H9 (cell line): ENCODE results near the gene HIPK2. TPM values are rescaled to one million over a fixed set of nuclear protein-coding genes. Genes with fewer than 3 reads are reported as not detected.
A peak's percentile ranks its signal among the peaks of the same experiment; 100 is the strongest.

Experiments
- DNase-seq: peaks from one replicate; pipeline ENCODE4 v3.0.0-alpha.2; 2017
- H2AFZ ChIP-seq: one replicate; pipeline ENCODE4 v1.6.1; 2013; ENCODE audit warnings: mild to moderate bottlenecking, low read length, control low read depth, moderate library complexity
- H2AK5ac ChIP-seq: 2 replicates; pipeline ENCODE4 v1.6.1; 2013; ENCODE audit warnings: low read length, control low read depth, mixed read lengths; ENCODE audit not compliant: insufficient read length
- H2BK120ac ChIP-seq: one replicate; pipeline ENCODE4 v1.6.1; 2013; ENCODE audit warnings: low read depth, mild to moderate bottlenecking, low read length, control low read depth, inconsistent platforms; ENCODE audit not compliant: poor library complexity, severe bottlenecking
- H2BK12ac ChIP-seq: 2 replicates; pipeline ENCODE4 v1.6.1; 2013; ENCODE audit warnings: low read length, control low read depth, mixed read lengths, low read depth; ENCODE audit not compliant: insufficient read length
- H2BK15ac ChIP-seq: 2 replicates; pipeline ENCODE4 v1.6.1; 2013; ENCODE audit warnings: low read depth, low read length, control low read depth
- H2BK20ac ChIP-seq: one replicate; pipeline ENCODE4 v1.6.1; 2013; ENCODE audit warnings: low read depth, mild to moderate bottlenecking, low read length, control low read depth, inconsistent platforms; ENCODE audit not compliant: poor library complexity, severe bottlenecking
- H2BK5ac ChIP-seq: 2 replicates; pipeline ENCODE4 v1.6.1; 2013; ENCODE audit warnings: low read length, control low read depth, mixed read lengths; ENCODE audit not compliant: insufficient read length
- H3K14ac ChIP-seq: 2 replicates; pipeline ENCODE4 v1.6.1; 2013; ENCODE audit warnings: low read length, control low read depth; ENCODE audit not compliant: insufficient read depth
- H3K18ac ChIP-seq: 2 replicates; pipeline ENCODE4 v1.6.1; 2013; ENCODE audit warnings: low read depth, mild to moderate bottlenecking, mixed read lengths, low read length, control low read depth; ENCODE audit not compliant: insufficient read length
- H3K23ac ChIP-seq: 2 replicates; pipeline ENCODE4 v1.6.1; 2013; ENCODE audit warnings: low read length, control low read depth, mixed read lengths, low read depth; ENCODE audit not compliant: insufficient read length
- H3K23me2 ChIP-seq: 2 replicates; pipeline ENCODE4 v1.6.1; 2013; ENCODE audit warnings: low read depth, mild to moderate bottlenecking, mixed read lengths, low read length, control low read depth; ENCODE audit not compliant: insufficient read length, poor library complexity, severe bottlenecking
- H3K27ac ChIP-seq: 2 replicates; pipeline ENCODE4 v1.5.1; 2013; ENCODE audit warnings: low read length, control low read depth, mixed read lengths, low read depth; ENCODE audit not compliant: insufficient read length
- H3K27me3 ChIP-seq: 2 replicates; pipeline ENCODE4 v1.6.1; 2013; ENCODE audit warnings: low read length, control low read depth, inconsistent platforms; ENCODE audit not compliant: insufficient read depth
- H3K4ac ChIP-seq: 2 replicates; pipeline ENCODE4 v1.6.1; 2013; ENCODE audit warnings: low read depth, mild to moderate bottlenecking, control low read depth, inconsistent platforms, low read length, moderate library complexity
- H3K4me1 ChIP-seq: 2 replicates; pipeline ENCODE4 v1.6.1; 2013; ENCODE audit warnings: low read length, control low read depth, inconsistent platforms; ENCODE audit not compliant: insufficient read depth
- H3K4me2 ChIP-seq: 2 replicates; pipeline ENCODE4 v1.6.1; 2013; ENCODE audit warnings: low read length, control low read depth, mixed read lengths; ENCODE audit not compliant: insufficient read length, insufficient read depth
- H3K56ac ChIP-seq: 2 replicates; pipeline ENCODE4 v1.6.1; 2013; ENCODE audit warnings: low read depth, mild to moderate bottlenecking, mixed read lengths, low read length, control low read depth; ENCODE audit not compliant: insufficient read length
- H3K79me1 ChIP-seq: 2 replicates; pipeline ENCODE4 v1.6.1; 2013; ENCODE audit warnings: low read depth, mild to moderate bottlenecking, moderate library complexity, low read length, control low read depth, inconsistent platforms; ENCODE audit not compliant: insufficient read depth, poor library complexity, severe bottlenecking
- H3K79me2 ChIP-seq: 2 replicates; pipeline ENCODE4 v1.6.1; 2013; ENCODE audit warnings: low read length, control low read depth, inconsistent platforms; ENCODE audit not compliant: insufficient read depth
- H3K9ac ChIP-seq: 2 replicates; pipeline ENCODE4 v1.6.1; 2013; ENCODE audit warnings: low read length, control low read depth, mixed read lengths; ENCODE audit not compliant: insufficient read length; ENCODE audit errors: extremely low read depth
- H3K9me3 ChIP-seq: one replicate; pipeline ENCODE4 v1.6.1; 2013; ENCODE audit warnings: low read depth, low read length, inconsistent platforms; ENCODE audit not compliant: control insufficient read depth
- H3T11ph ChIP-seq: one replicate; pipeline ENCODE4 v1.6.1; 2013; ENCODE audit warnings: mild to moderate bottlenecking, low read length, control low read depth, inconsistent platforms
- H4K20me1 ChIP-seq: one replicate; pipeline ENCODE4 v1.6.1; 2013; ENCODE audit not compliant: control insufficient read depth, insufficient read length, insufficient read depth
- H4K5ac ChIP-seq: 2 replicates; pipeline ENCODE4 v1.6.1; 2013; ENCODE audit warnings: low read depth, mild to moderate bottlenecking, mixed read lengths, low read length, control low read depth; ENCODE audit not compliant: insufficient read length
- H4K8ac ChIP-seq: replicated peaks from 2 replicates; pipeline ENCODE4 v1.6.1; 2013; ENCODE audit warnings: low read length, control low read depth, mixed read lengths, low read depth; ENCODE audit not compliant: insufficient read length
- H4K91ac ChIP-seq: 2 replicates; pipeline ENCODE4 v1.6.1; 2013; ENCODE audit warnings: low read depth, mild to moderate bottlenecking, moderate library complexity, mixed read lengths, low read length, control low read depth; ENCODE audit not compliant: insufficient read length
- H3K27ac Mint-ChIP-seq, 3 experiments: 2 replicates in 2 of 3; 3 replicates in 1 of 3; pipeline ENCODE4 v1.8.0; 2020 to 2021; ENCODE audit warnings: mixed read lengths in 3 of 3, mild to moderate bottlenecking in 1 of 3, moderate library complexity in 1 of 3
- H3K27me3 Mint-ChIP-seq: 2 replicates; pipeline ENCODE4 v1.8.0; 2021; ENCODE audit warnings: low read depth, mild to moderate bottlenecking, moderate library complexity, mixed read lengths
- H3K36me3 Mint-ChIP-seq, 3 experiments: 2 replicates in 2 of 3; 3 replicates in 1 of 3; pipeline ENCODE4 v1.8.0; 2020 to 2021; ENCODE audit warnings: low read depth in 3 of 3, mixed read lengths in 3 of 3; ENCODE audit not compliant: insufficient read depth in 1 of 3
- H3K4me1 Mint-ChIP-seq, 2 experiments: 2 replicates each; pipeline ENCODE4 v1.8.0; 2020; ENCODE audit warnings: mixed read lengths in 2 of 2
- H3K4me3 Mint-ChIP-seq, 2 experiments: 2 replicates in 1 of 2; 3 replicates in 1 of 2; pipeline ENCODE4 v1.8.0; 2020 to 2021; ENCODE audit warnings: mild to moderate bottlenecking in 2 of 2, mixed read lengths in 2 of 2, moderate library complexity in 1 of 2
- H3K9me3 Mint-ChIP-seq, 2 experiments: 2 replicates in 1 of 2; 3 replicates in 1 of 2; pipeline ENCODE4 v1.8.0; 2020; ENCODE audit warnings: mild to moderate bottlenecking in 2 of 2, mixed read lengths in 2 of 2, moderate library complexity in 1 of 2
- CTCF ChIP-seq: fragments of 200-600 bp; sonication (generic); conservative IDR thresholded peaks from 3 replicates; pipeline ENCODE4 v1.8.0; 2021; ENCODE audit warnings: antibody characterized with exemption, mild to moderate bottlenecking
- WGBS: extraction: QIAGEN DNeasy Blood & Tissue Kit; methylation state at CpG from one replicate; pipeline ENCODE4 v1.1.7; 2013; ENCODE audit warnings: missing lambda C conversion rate, low lambda C conversion rate, mixed read lengths; ENCODE audit not compliant: insufficient read length; ENCODE audit errors: extremely low coverage; 5-methylcytosine and 5-hydroxymethylcytosine counted together
- total RNA-seq: library from RNA; stranded (reverse); gene quantifications from 2 replicates; pipeline ENCODE4 v1.2.1, GENCODE V29; 2021

HIPK2 gene
- total RNA-seq, 1 experiment from 2014 or later, result 21.9 TPM

GRCh38 chr7:139691253-139691781 lies 86.5 kb downstream of the HIPK2 start:
- no peaks in the 10 kb centered on the region; the same call in none of the 2 replicates for H3K27me3 Mint-ChIP-seq
- Histone ChIP-seq H2AK5ac (no peak overlapping the region), H3K79me1 (no peaks in the 10 kb centered on the region), H4K5ac (no peak overlapping the region), H2BK120ac (no peak overlapping the region), H2BK20ac (no peak overlapping the region), H3T11ph (no peak overlapping the region), H3K4me2 (no peak overlapping the region), H2BK12ac (no peak overlapping the region), H3K23me2 (no peaks in the 10 kb centered on the region), H3K9ac (no peak overlapping the region), H3K18ac (no peak overlapping the region), H3K4me1 (peaks cover 2% of the 10 kb centered on the region; the same call in 1 of the 2 replicates), H4K91ac (no peak overlapping the region), H3K27me3 (no peaks in the 10 kb centered on the region), H3K27ac (no peak overlapping the region), H3K23ac (no peak overlapping the region), H4K20me1 (no peaks in the 10 kb centered on the region), H3K14ac (no peak overlapping the region), H3K56ac (no peak overlapping the region), H3K79me2 (no peaks in the 10 kb centered on the region), H2AFZ (no peak overlapping the region), H4K8ac (no peak overlapping the region), H3K9me3 (no peaks in the 10 kb centered on the region), H2BK5ac (no peak overlapping the region), H2BK15ac (no peak overlapping the region), H3K4ac (no peak overlapping the region)
- peaks cover 3% of the 10 kb centered on the region in 2 experiments; a peak in 3 of 5 replicates for H3K9me3 Mint-ChIP-seq
- H3K4me1 Mint-ChIP-seq, result peaks cover 13 to 17% of the 10 kb centered on the region in 2 experiments
- peaks cover 0 to 5% (median 3%) of the 10 kb centered on the region in 3 experiments; a peak in 3 of 7 replicates for H3K36me3 Mint-ChIP-seq
- no peak for TF ChIP-seq CTCF
- peak overlapping the region in 1 of 3 experiments; percentile 68; a peak in 1 of 7 replicates for H3K27ac Mint-ChIP-seq
- H3K4me3 Mint-ChIP-seq, result no peak overlapping the region
- WGBS, result no CpG with 5 or more reads among the region's 5 CpGs
- no peak for DNase-seq
